GM23338 (cell line): ENCODE data around the gene HGD. TPM values are rescaled to one million over a fixed set of nuclear protein-coding genes. Genes with fewer than 3 reads are reported as not detected.
"Not testable (repeated sequence)": the region's sequence is repeated elsewhere in the genome, so short reads cannot be mapped to it uniquely, and the experiment has no call there.

Experiments used
- ATAC-seq: fragments of 200-7000 bp; cut with Tn5 transposase; 3 replicates; pipeline ENCODE4 v1.9.1; 2020
- DNase-seq: peaks from one replicate; pipeline ENCODE4 v3.0.0-alpha.2; 2015; ENCODE audit warnings: low spot score
- H2AFZ ChIP-seq: fragments of 200-600 bp; sonication (generic); 2 replicates; pipeline ENCODE4 v1.8.0; 2016; ENCODE audit warnings: antibody characterized with exemption, mild to moderate bottlenecking, moderate library complexity
- H3F3A ChIP-seq: fragments of 200-600 bp; sonication (generic); replicated peaks from 2 replicates; pipeline ENCODE4 v1.8.0; 2017; ENCODE audit warnings: antibody characterized with exemption, mixed run types, low read depth
- H3K27ac ChIP-seq: fragments of 200-600 bp; sonication (generic); 2 replicates; pipeline ENCODE4 v1.6.1; 2016; ENCODE audit warnings: low read depth
- H3K27me3 ChIP-seq: fragments of 200-600 bp; sonication (generic); 2 replicates; pipeline ENCODE4 v1.8.0; 2016; ENCODE audit warnings: mild to moderate bottlenecking, mixed run types, moderate library complexity; ENCODE audit not compliant: insufficient read depth
- H3K36me3 ChIP-seq: fragments of 200-600 bp; sonication (generic); 2 replicates; pipeline ENCODE4 v1.8.0; 2016; ENCODE audit warnings: mild to moderate bottlenecking; ENCODE audit not compliant: insufficient read depth
- H3K4me1 ChIP-seq: fragments of 200-600 bp; sonication (generic); 2 replicates; pipeline ENCODE4 v1.8.0; 2016; ENCODE audit warnings: mild to moderate bottlenecking, moderate library complexity; ENCODE audit not compliant: insufficient read depth
- H3K4me2 ChIP-seq: fragments of 200-600 bp; sonication (generic); 2 replicates; pipeline ENCODE4 v1.7.1; 2017; ENCODE audit warnings: mixed run types
- H3K4me3 ChIP-seq: fragments of 200-600 bp; sonication (generic); 2 replicates; pipeline ENCODE4 v1.6.1; 2016; ENCODE audit warnings: mixed run types
- H3K79me2 ChIP-seq: fragments of 200-600 bp; sonication (generic); replicated peaks from 2 replicates; pipeline ENCODE4 v1.8.0; 2017; ENCODE audit warnings: mild to moderate bottlenecking; ENCODE audit not compliant: insufficient read depth
- H3K9me2 ChIP-seq: fragments of 200-600 bp; sonication (generic); 2 replicates; pipeline ENCODE4 v1.8.0; 2017; ENCODE audit not compliant: insufficient read depth
- H4K20me1 ChIP-seq: fragments of 200-600 bp; sonication (generic); replicated peaks from 2 replicates; pipeline ENCODE4 v1.8.0; 2017; ENCODE audit warnings: mild to moderate bottlenecking; ENCODE audit not compliant: insufficient read depth
- H3K27ac Mint-ChIP-seq: 2 replicates; pipeline ENCODE4 v1.8.0; 2020; ENCODE audit warnings: inconsistent platforms, mild to moderate bottlenecking, moderate library complexity, mixed read lengths
- H3K27me3 Mint-ChIP-seq: 3 replicates; pipeline ENCODE4 v1.8.0; 2022; ENCODE audit warnings: low read depth, mild to moderate bottlenecking, moderate library complexity, mixed read lengths, inconsistent platforms; ENCODE audit not compliant: insufficient read depth, poor library complexity
- H3K36me3 Mint-ChIP-seq: 3 replicates; pipeline ENCODE4 v1.8.0; 2021; ENCODE audit warnings: low read depth, mild to moderate bottlenecking, inconsistent platforms, moderate library complexity, mixed read lengths
- H3K4me1 Mint-ChIP-seq: 3 replicates; pipeline ENCODE4 v1.8.0; 2020; ENCODE audit warnings: mild to moderate bottlenecking, inconsistent platforms, mixed read lengths
- H3K4me3 Mint-ChIP-seq: 3 replicates; pipeline ENCODE4 v1.8.0; 2021; ENCODE audit warnings: moderate library complexity, mild to moderate bottlenecking, inconsistent platforms, mixed read lengths
- H3K9me3 Mint-ChIP-seq: 3 replicates; pipeline ENCODE4 v1.8.0; 2020; ENCODE audit warnings: moderate library complexity, mild to moderate bottlenecking, inconsistent platforms, mixed read lengths
- CREB1 ChIP-seq: fragments of 250-450 bp; sonication (Bioruptor Pico); IDR thresholded peaks from 2 replicates; pipeline ENCODE4 v1.5.0; 2020; ENCODE audit warnings: low read depth, mild to moderate bottlenecking, moderate library complexity
- ETS1 ChIP-seq: IDR thresholded peaks from 2 replicates; pipeline ENCODE4 v1.6.1; 2016; ENCODE audit warnings: antibody characterized with exemption
- EZH2 ChIP-seq: fragments of 200-600 bp; sonication (generic); IDR thresholded peaks from one replicate; pipeline ENCODE4 v1.8.0; 2017; ENCODE audit warnings: antibody characterized with exemption, mild to moderate bottlenecking, low read depth; ENCODE audit not compliant: unreplicated experiment
- EZH2phosphoT487 ChIP-seq: fragments of 200-600 bp; sonication (generic); IDR thresholded peaks from one replicate; pipeline ENCODE4 v1.8.1; 2018; ENCODE audit warnings: antibody characterized with exemption; ENCODE audit not compliant: unreplicated experiment
- JUNB ChIP-seq: IDR thresholded peaks from one replicate; pipeline ENCODE4 v1.6.1; 2016; ENCODE audit warnings: antibody characterized with exemption; ENCODE audit not compliant: unreplicated experiment
- NANOG ChIP-seq: IDR thresholded peaks from 2 replicates; pipeline ENCODE4 v1.6.1; 2016; ENCODE audit warnings: antibody characterized with exemption, borderline replicate concordance
- POLR2AphosphoS5 ChIP-seq: IDR thresholded peaks from 2 replicates; pipeline ENCODE4 v1.6.1; 2016; ENCODE audit warnings: antibody characterized with exemption, low read depth
- STAT1 ChIP-seq: IDR thresholded peaks from one replicate; pipeline ENCODE4 v1.6.1; 2016; ENCODE audit warnings: antibody characterized with exemption; ENCODE audit not compliant: unreplicated experiment
- ZNF114 ChIP-seq: fragments of 250-450 bp; sonication (Bioruptor Pico); IDR thresholded peaks from 2 replicates; pipeline ENCODE4 v1.5.0; 2020; ENCODE audit warnings: mild to moderate bottlenecking, moderate library complexity
- polyA plus RNA-seq: library from polyadenylated mRNA; unstranded; fragments of >200 nt; fragmentation: Nextera tagmentation; extraction: Ambion mirVana; gene quantifications from 2 replicates; pipeline ENCODE4 v1.2.1, GENCODE V29; 2016
- total RNA-seq: library from RNA; depleted of rRNA; stranded (reverse); fragments of >200 nt; shearing (Covaris generic); gene quantifications from 2 replicates; pipeline ENCODE4 v1.2.3, GENCODE V29; 2014
- TF ChIP-seq, protein P1 (sequence below): fragments of 250-450 bp; sonication (Bioruptor Pico); IDR thresholded peaks from 2 replicates; pipeline ENCODE4 v1.5.0; 2020; ENCODE audit warnings: mild to moderate bottlenecking, moderate library complexity

HGD gene
- total and polyA plus RNA-seq, 2 experiments from 2014 or later: not detected

DNA sequence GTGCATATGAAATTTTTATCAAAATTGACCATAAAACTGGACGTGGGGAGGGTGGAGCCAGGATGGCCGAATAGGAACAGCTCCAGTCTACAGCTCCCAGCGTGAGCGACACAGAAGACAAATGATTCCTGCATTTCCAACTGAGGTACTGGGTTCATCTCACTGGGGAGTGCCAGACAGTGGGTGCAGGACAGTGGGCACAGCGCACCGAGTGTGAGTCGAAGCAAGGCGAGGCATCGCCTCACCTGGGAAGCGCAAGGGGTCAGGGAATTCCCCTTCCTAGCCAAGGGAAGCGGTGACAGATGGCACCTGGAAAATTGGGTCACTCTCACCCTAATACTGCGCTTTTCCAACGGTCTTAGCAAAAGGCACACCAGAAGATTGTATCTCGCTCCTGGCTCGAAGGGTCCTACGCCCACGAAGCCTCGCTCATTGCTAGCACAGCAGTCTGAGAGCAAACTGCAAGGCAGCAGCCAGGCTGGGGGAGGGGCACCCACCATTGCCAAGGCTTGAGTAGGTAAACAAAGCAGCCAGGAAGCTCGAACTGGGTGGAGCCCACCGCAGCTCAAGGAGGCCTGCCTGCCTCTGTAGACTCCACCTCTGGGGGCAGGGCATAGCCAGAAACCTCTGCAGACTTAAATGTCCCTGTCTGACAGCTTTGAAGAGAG, 37.3 kb upstream of the HGD start:
- not testable (repeated sequence) for H3K27me3 Mint-ChIP-seq, H3K27me3 ChIP-seq, H3K9me2 ChIP-seq, H4K20me1 ChIP-seq, H3K9me3 Mint-ChIP-seq, H3F3A ChIP-seq, H3K79me2 ChIP-seq, H3K36me3 ChIP-seq
- Histone ChIP-seq H3K4me1 (peaks cover 15% of the 10 kb centered on the region), H3K27ac (peak overlapping the region; percentile 70), H2AFZ (peak overlapping the region; percentile 79), H3K4me2 (peak overlapping the region; percentile 81), H3K4me3 (peak overlapping the region; percentile 58)
- ATAC-seq: peak; percentile 46; the same call in 2 of the 3 replicates
- peaks cover 29% of the 10 kb centered on the region for H3K36me3 Mint-ChIP-seq
- H3K4me3 Mint-ChIP-seq: peak overlapping the region; percentile 65
- DNase-seq: peak; percentile 34
- H3K27ac Mint-ChIP-seq: peak overlapping the region; percentile 91
- peaks cover 20% of the 10 kb centered on the region for H3K4me1 Mint-ChIP-seq
- TF ChIP-seq POLR2AphosphoS5 (peak; percentile 65), CREB1 (CRISPR knock-in tag) (peak; percentile 35; the same call in 1 of the 2 replicates)

DNA sequence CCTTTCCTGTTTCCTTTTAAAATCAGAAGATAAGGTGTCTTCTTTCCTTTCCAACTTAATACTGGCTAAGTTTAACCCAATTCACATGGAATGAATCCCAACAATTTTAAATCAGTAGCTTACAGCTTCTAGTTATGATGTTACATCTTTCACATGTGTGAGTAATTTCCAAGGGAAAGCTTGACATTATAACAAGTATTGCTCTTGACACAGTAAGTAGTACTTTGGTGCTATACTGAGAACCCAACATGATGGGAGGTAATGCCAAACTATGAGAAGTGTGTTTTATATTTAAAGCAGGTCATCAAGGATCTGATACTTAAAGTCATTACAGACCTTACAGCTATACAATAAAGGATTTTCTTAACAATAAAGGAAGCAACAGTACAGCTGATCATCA, 31.2 kb upstream of the HGD start:
- H3K79me2 ChIP-seq: no peaks in the 10 kb centered on the region
- H3F3A ChIP-seq: no peaks in the 10 kb centered on the region
- no peaks in the 10 kb centered on the region; the same call in 1 of the 2 replicates for H3K4me1 ChIP-seq
- H3K4me3 ChIP-seq: no peak overlapping the region
- H3K27me3 ChIP-seq: no peaks in the 10 kb centered on the region
- H4K20me1 ChIP-seq: no peaks in the 10 kb centered on the region
- H3K9me2 ChIP-seq: no peaks in the 10 kb centered on the region
- no peak for DNase-seq
- H3K36me3 ChIP-seq: no peaks in the 10 kb centered on the region
- Mint-ChIP-seq H3K27me3 (no peaks in the 10 kb centered on the region), H3K27ac (no peak overlapping the region), H3K9me3 (no peaks in the 10 kb centered on the region), H3K4me3 (no peak overlapping the region), H3K36me3 (no peaks in the 10 kb centered on the region; the same call in 2 of the 3 replicates), H3K4me1 (peaks cover 8% of the 10 kb centered on the region)
- TF ChIP-seq NANOG (no peak), EZH2 (no peak), EZH2phosphoT487 (no peak), CREB1 (CRISPR knock-in tag) (no peak), JUNB (no peak), ETS1 (no peak), ZNF114 (CRISPR knock-in tag) (no peak), STAT1 (no peak)
- TF ChIP-seq, protein P1, sequence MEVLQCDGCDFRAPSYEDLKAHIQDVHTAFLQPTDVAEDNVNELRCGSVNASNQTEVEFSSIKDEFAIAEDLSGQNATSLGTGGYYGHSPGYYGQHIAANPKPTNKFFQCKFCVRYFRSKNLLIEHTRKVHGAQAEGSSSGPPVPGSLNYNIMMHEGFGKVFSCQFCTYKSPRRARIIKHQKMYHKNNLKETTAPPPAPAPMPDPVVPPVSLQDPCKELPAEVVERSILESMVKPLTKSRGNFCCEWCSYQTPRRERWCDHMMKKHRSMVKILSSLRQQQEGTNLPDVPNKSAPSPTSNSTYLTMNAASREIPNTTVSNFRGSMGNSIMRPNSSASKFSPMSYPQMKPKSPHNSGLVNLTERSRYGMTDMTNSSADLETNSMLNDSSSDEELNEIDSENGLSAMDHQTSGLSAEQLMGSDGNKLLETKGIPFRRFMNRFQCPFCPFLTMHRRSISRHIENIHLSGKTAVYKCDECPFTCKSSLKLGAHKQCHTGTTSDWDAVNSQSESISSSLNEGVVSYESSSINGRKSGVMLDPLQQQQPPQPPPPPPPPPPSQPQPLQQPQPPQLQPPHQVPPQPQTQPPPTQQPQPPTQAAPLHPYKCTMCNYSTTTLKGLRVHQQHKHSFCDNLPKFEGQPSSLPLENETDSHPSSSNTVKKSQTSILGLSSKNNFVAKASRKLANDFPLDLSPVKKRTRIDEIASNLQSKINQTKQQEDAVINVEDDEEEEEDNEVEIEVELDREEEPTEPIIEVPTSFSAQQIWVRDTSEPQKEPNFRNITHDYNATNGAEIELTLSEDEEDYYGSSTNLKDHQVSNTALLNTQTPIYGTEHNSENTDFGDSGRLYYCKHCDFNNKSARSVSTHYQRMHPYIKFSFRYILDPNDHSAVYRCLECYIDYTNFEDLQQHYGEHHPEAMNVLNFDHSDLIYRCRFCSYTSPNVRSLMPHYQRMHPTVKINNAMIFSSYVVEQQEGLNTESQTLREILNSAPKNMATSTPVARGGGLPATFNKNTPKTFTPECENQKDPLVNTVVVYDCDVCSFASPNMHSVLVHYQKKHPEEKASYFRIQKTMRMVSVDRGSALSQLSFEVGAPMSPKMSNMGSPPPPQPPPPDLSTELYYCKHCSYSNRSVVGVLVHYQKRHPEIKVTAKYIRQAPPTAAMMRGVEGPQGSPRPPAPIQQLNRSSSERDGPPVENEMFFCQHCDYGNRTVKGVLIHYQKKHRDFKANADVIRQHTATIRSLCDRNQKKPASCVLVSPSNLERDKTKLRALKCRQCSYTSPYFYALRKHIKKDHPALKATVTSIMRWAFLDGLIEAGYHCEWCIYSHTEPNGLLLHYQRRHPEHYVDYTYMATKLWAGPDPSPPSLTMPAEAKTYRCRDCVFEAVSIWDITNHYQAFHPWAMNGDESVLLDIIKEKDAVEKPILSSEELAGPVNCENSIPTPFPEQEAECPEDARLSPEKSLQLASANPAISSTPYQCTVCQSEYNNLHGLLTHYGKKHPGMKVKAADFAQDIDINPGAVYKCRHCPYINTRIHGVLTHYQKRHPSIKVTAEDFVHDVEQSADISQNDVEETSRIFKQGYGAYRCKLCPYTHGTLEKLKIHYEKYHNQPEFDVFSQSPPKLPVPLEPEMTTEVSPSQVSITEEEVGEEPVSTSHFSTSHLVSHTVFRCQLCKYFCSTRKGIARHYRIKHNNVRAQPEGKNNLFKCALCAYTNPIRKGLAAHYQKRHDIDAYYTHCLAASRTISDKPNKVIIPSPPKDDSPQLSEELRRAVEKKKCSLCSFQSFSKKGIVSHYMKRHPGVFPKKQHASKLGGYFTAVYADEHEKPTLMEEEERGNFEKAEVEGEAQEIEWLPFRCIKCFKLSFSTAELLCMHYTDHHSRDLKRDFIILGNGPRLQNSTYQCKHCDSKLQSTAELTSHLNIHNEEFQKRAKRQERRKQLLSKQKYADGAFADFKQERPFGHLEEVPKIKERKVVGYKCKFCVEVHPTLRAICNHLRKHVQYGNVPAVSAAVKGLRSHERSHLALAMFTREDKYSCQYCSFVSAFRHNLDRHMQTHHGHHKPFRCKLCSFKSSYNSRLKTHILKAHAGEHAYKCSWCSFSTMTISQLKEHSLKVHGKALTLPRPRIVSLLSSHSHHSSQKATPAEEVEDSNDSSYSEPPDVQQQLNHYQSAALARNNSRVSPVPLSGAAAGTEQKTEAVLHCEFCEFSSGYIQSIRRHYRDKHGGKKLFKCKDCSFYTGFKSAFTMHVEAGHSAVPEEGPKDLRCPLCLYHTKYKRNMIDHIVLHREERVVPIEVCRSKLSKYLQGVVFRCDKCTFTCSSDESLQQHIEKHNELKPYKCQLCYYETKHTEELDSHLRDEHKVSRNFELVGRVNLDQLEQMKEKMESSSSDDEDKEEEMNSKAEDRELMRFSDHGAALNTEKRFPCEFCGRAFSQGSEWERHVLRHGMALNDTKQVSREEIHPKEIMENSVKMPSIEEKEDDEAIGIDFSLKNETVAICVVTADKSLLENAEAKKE (CRISPR knock-in tag): no peak
- no peak overlapping the region for H2AFZ ChIP-seq
- ATAC-seq: no peak
- H3K4me2 ChIP-seq: no peak overlapping the region
- no peak overlapping the region; the same call in 1 of the 2 replicates for H3K27ac ChIP-seq
